K562 (cell line): Measurements from ENCODE around the gene PCNX3. TPM values are rescaled to one million over a fixed set of nuclear protein-coding genes. Genes with fewer than 3 reads are reported as not detected.

ENCODE experiments used
- CBX1 ChIP-seq: sonication (generic); IDR thresholded peaks from 2 replicates; pipeline ENCODE4 v1.6.1; 2016; ENCODE audit warnings: antibody characterized with exemption, low read depth, mild to moderate bottlenecking
- CREM ChIP-seq: IDR thresholded peaks from 2 replicates; pipeline ENCODE4 v1.6.1; 2014; ENCODE audit warnings: antibody characterized with exemption, low read depth
- ESRRA ChIP-seq: fragments of 450-650 bp; IDR thresholded peaks from 2 replicates; pipeline ENCODE4 v1.6.1; 2014; ENCODE audit warnings: low read depth, mild to moderate bottlenecking, moderate library complexity, borderline replicate concordance
- ESRRB ChIP-seq: fragments of 250-450 bp; sonication (Bioruptor Pico); IDR thresholded peaks from 2 replicates; pipeline ENCODE4 v1.5.0; 2020; ENCODE audit warnings: mild to moderate bottlenecking, moderate library complexity, borderline replicate concordance
- GTF2A2 ChIP-seq: IDR thresholded peaks from 2 replicates; pipeline ENCODE4 v1.6.1; 2016; ENCODE audit warnings: mild to moderate bottlenecking, missing genetic modification characterization, missing compliant biosample characterization
- MAX ChIP-seq: sonication (generic); formaldehyde crosslinking; IDR thresholded peaks from 2 replicates; pipeline ENCODE4 v1.9.0; 2022; ENCODE audit warnings: mild to moderate bottlenecking, missing genetic modification reagents
- PURB ChIP-seq: sonication (generic); formaldehyde crosslinking; IDR thresholded peaks from 2 replicates; pipeline ENCODE4 v1.9.0; 2021; ENCODE audit warnings: low read depth, mild to moderate bottlenecking, missing genetic modification reagents
- PYGO2 ChIP-seq: fragments of 450-650 bp; IDR thresholded peaks from 2 replicates; pipeline ENCODE4 v1.6.1; 2016; ENCODE audit warnings: mild to moderate bottlenecking, missing genetic modification characterization, moderate library complexity, missing compliant biosample characterization
- RFX1 ChIP-seq: fragments of 450-650 bp; IDR thresholded peaks from 2 replicates; pipeline ENCODE4 v1.6.1; 2016; ENCODE audit warnings: mild to moderate bottlenecking, moderate library complexity
- TCF3 ChIP-seq: sonication (generic); formaldehyde crosslinking; IDR thresholded peaks from 2 replicates; pipeline ENCODE4 v1.4.0; 2020; ENCODE audit warnings: mild to moderate bottlenecking, missing genetic modification reagents
- ZBTB8A ChIP-seq: fragments of 450-650 bp; IDR thresholded peaks from 2 replicates; pipeline ENCODE4 v1.6.1; 2018; ENCODE audit warnings: mild to moderate bottlenecking, moderate library complexity; ENCODE audit not compliant: partially characterized antibody
- ZC3H11A ChIP-seq: IDR thresholded peaks from 2 replicates; pipeline ENCODE4 v1.6.1; 2012; ENCODE audit warnings: low read depth, low read length, improper control_type of control experiment
- ZNF121 ChIP-seq: sonication (generic); formaldehyde crosslinking; conservative IDR thresholded peaks from 2 replicates; pipeline ENCODE4 v1.8.0; 2022; ENCODE audit warnings: missing genetic modification reagents
- ZNF197 ChIP-seq: fragments of 200-800 bp; sonication (Bioruptor generic); IDR thresholded peaks from 2 replicates; pipeline ENCODE4 v1.6.1; 2016; ENCODE audit warnings: low read depth, missing genetic modification characterization, missing compliant biosample characterization
- ZNF408 ChIP-seq: fragments of 250-450 bp; sonication (Bioruptor Pico); IDR thresholded peaks from 2 replicates; pipeline ENCODE4 v1.4.0; 2020; ENCODE audit warnings: low read depth, mild to moderate bottlenecking, moderate library complexity
- ZNF644 ChIP-seq: fragments of 200-800 bp; sonication (Bioruptor generic); IDR thresholded peaks from 2 replicates; pipeline ENCODE4 v1.6.1; 2016; ENCODE audit warnings: low read depth, missing genetic modification characterization, missing compliant biosample characterization
- ZNF668 ChIP-seq: fragments of 250-450 bp; sonication (Bioruptor Pico); IDR thresholded peaks from 2 replicates; pipeline ENCODE4 v1.8.0; 2022; ENCODE audit warnings: mild to moderate bottlenecking, inconsistent platforms
- ZNF717 ChIP-seq: fragments of 250-450 bp; sonication (Bioruptor Pico); IDR thresholded peaks from 2 replicates; pipeline ENCODE4 v1.5.0; 2021
- polyA plus RNA-seq, 8 experiments: library from polyadenylated mRNA; depleted of rRNA in 4 of 8; stranded (reverse) in 5 of 8; unstranded in 3 of 8; fragments of >200 nt; fragmentation: Nextera tagmentation in 2 of 8; fragmentation: Illumina TruSeq in 1 of 8; extraction: Ambion mirVana in 2 of 8; extraction: Trizol in 1 of 8; gene quantifications; 2 replicates each; pipeline versions ENCODE4 v1.2.1 to v1.2.3, GENCODE V29; 2011 to 2014; ENCODE audit warnings: inconsistent platforms in 1 of 8, missing spikeins in 1 of 8
- total RNA-seq, 7 experiments: library from RNA; depleted of rRNA in 6 of 7; stranded (reverse); fragments of >200 nt in 6 of 7; fragmentation: Illumina TruSeq in 2 of 7; extraction: Trizol in 2 of 7; gene quantifications; 2 replicates each; pipeline versions ENCODE4 v1.2.1 to v1.2.3, GENCODE V29; 2011 to 2021; ENCODE audit warnings: low replicate concordance in 1 of 7
- TF ChIP-seq, protein P1 (sequence below): sonication (generic); formaldehyde crosslinking; IDR thresholded peaks from 2 replicates; pipeline ENCODE4 v1.8.0; 2023; ENCODE audit warnings: mild to moderate bottlenecking, missing genetic modification reagents
- TF ChIP-seq, protein P2 (sequence below): IDR thresholded peaks from 3 replicates; pipeline ENCODE4 v1.6.1; 2011; ENCODE audit warnings: borderline replicate concordance, mild to moderate bottlenecking, moderate library complexity; ENCODE audit not compliant: insufficient read length; ENCODE audit errors: extremely low read depth
- TF ChIP-seq, protein P3 (sequence below): sonication (generic); formaldehyde crosslinking; IDR thresholded peaks from 2 replicates; pipeline ENCODE4 v1.5.0; 2020; ENCODE audit warnings: missing genetic modification reagents

Gene PCNX3
- total and polyA plus RNA-seq, 9 of the 15 experiments (the other 6 are each of a cell fraction or from before 2014, with no cell fraction given): 0.11 to 47.8 (median 12.8) TPM

GRCh38 chr11:65651589-65652510, 36.3 kb downstream of the PCNX3 start (continued):
- no peak for TF ChIP-seq ZBTB8A
- TF ChIP-seq ZNF121 (CRISPR knock-in tag): no peak
- no peak for TF ChIP-seq ZNF717 (CRISPR knock-in tag)
- no peak for TF ChIP-seq PYGO2 (tag)
- TF ChIP-seq GTF2A2 (tag): no peak
- peak; percentile 62; the same call in 1 of the 2 replicates for TF ChIP-seq ESRRA
- TF ChIP-seq, protein P1, sequence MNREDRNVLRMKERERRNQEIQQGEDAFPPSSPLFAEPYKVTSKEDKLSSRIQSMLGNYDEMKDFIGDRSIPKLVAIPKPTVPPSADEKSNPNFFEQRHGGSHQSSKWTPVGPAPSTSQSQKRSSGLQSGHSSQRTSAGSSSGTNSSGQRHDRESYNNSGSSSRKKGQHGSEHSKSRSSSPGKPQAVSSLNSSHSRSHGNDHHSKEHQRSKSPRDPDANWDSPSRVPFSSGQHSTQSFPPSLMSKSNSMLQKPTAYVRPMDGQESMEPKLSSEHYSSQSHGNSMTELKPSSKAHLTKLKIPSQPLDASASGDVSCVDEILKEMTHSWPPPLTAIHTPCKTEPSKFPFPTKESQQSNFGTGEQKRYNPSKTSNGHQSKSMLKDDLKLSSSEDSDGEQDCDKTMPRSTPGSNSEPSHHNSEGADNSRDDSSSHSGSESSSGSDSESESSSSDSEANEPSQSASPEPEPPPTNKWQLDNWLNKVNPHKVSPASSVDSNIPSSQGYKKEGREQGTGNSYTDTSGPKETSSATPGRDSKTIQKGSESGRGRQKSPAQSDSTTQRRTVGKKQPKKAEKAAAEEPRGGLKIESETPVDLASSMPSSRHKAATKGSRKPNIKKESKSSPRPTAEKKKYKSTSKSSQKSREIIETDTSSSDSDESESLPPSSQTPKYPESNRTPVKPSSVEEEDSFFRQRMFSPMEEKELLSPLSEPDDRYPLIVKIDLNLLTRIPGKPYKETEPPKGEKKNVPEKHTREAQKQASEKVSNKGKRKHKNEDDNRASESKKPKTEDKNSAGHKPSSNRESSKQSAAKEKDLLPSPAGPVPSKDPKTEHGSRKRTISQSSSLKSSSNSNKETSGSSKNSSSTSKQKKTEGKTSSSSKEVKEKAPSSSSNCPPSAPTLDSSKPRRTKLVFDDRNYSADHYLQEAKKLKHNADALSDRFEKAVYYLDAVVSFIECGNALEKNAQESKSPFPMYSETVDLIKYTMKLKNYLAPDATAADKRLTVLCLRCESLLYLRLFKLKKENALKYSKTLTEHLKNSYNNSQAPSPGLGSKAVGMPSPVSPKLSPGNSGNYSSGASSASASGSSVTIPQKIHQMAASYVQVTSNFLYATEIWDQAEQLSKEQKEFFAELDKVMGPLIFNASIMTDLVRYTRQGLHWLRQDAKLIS: no peak
- TF ChIP-seq PURB (CRISPR knock-in tag): no peak
- TF ChIP-seq RFX1: no peak
- no peak for TF ChIP-seq ZC3H11A
- TF ChIP-seq, protein P2, sequence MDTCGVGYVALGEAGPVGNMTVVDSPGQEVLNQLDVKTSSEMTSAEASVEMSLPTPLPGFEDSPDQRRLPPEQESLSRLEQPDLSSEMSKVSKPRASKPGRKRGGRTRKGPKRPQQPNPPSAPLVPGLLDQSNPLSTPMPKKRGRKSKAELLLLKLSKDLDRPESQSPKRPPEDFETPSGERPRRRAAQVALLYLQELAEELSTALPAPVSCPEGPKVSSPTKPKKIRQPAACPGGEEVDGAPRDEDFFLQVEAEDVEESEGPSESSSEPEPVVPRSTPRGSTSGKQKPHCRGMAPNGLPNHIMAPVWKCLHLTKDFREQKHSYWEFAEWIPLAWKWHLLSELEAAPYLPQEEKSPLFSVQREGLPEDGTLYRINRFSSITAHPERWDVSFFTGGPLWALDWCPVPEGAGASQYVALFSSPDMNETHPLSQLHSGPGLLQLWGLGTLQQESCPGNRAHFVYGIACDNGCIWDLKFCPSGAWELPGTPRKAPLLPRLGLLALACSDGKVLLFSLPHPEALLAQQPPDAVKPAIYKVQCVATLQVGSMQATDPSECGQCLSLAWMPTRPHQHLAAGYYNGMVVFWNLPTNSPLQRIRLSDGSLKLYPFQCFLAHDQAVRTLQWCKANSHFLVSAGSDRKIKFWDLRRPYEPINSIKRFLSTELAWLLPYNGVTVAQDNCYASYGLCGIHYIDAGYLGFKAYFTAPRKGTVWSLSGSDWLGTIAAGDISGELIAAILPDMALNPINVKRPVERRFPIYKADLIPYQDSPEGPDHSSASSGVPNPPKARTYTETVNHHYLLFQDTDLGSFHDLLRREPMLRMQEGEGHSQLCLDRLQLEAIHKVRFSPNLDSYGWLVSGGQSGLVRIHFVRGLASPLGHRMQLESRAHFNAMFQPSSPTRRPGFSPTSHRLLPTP: no peak
- TF ChIP-seq CBX1: no peak
- no peak for TF ChIP-seq CREM
- no peak for TF ChIP-seq ZNF197 (CRISPR knock-in tag)
- TF ChIP-seq ZNF644 (tag): 0 out of 2 replicates have a peak, but pooled peaks have one; percentile 26
- TF ChIP-seq ESRRB: no peak
- TF ChIP-seq, protein P3, sequence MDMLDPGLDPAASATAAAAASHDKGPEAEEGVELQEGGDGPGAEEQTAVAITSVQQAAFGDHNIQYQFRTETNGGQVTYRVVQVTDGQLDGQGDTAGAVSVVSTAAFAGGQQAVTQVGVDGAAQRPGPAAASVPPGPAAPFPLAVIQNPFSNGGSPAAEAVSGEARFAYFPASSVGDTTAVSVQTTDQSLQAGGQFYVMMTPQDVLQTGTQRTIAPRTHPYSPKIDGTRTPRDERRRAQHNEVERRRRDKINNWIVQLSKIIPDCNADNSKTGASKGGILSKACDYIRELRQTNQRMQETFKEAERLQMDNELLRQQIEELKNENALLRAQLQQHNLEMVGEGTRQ (CRISPR knock-in tag): no peak
- TF ChIP-seq ZNF668: no peak
- TF ChIP-seq TCF3 (CRISPR knock-in tag): no peak
- TF ChIP-seq MAX (CRISPR knock-in tag): peak; percentile 1
- TF ChIP-seq ZNF408 (CRISPR knock-in tag): no peak
